Measurements from ENCODE around the gene FHOD1. TPM values are rescaled to one million over a fixed set of nuclear protein-coding genes. Genes with fewer than 3 reads are reported as not detected.
A peak's percentile ranks its signal among the peaks of the same experiment; 100 is the strongest.

The FHOD1 gene
- total and polyA plus RNA-seq, 9 of the 15 experiments (the other 6 are each of a cell fraction or from before 2014, with no cell fraction given), result 18.7 to 126 (median 32.3) TPM

GRCh38 chr16:67246081-67246755, 1.1 kb downstream of the FHOD1 start (continued):
- TF ChIP-seq, protein P1, sequence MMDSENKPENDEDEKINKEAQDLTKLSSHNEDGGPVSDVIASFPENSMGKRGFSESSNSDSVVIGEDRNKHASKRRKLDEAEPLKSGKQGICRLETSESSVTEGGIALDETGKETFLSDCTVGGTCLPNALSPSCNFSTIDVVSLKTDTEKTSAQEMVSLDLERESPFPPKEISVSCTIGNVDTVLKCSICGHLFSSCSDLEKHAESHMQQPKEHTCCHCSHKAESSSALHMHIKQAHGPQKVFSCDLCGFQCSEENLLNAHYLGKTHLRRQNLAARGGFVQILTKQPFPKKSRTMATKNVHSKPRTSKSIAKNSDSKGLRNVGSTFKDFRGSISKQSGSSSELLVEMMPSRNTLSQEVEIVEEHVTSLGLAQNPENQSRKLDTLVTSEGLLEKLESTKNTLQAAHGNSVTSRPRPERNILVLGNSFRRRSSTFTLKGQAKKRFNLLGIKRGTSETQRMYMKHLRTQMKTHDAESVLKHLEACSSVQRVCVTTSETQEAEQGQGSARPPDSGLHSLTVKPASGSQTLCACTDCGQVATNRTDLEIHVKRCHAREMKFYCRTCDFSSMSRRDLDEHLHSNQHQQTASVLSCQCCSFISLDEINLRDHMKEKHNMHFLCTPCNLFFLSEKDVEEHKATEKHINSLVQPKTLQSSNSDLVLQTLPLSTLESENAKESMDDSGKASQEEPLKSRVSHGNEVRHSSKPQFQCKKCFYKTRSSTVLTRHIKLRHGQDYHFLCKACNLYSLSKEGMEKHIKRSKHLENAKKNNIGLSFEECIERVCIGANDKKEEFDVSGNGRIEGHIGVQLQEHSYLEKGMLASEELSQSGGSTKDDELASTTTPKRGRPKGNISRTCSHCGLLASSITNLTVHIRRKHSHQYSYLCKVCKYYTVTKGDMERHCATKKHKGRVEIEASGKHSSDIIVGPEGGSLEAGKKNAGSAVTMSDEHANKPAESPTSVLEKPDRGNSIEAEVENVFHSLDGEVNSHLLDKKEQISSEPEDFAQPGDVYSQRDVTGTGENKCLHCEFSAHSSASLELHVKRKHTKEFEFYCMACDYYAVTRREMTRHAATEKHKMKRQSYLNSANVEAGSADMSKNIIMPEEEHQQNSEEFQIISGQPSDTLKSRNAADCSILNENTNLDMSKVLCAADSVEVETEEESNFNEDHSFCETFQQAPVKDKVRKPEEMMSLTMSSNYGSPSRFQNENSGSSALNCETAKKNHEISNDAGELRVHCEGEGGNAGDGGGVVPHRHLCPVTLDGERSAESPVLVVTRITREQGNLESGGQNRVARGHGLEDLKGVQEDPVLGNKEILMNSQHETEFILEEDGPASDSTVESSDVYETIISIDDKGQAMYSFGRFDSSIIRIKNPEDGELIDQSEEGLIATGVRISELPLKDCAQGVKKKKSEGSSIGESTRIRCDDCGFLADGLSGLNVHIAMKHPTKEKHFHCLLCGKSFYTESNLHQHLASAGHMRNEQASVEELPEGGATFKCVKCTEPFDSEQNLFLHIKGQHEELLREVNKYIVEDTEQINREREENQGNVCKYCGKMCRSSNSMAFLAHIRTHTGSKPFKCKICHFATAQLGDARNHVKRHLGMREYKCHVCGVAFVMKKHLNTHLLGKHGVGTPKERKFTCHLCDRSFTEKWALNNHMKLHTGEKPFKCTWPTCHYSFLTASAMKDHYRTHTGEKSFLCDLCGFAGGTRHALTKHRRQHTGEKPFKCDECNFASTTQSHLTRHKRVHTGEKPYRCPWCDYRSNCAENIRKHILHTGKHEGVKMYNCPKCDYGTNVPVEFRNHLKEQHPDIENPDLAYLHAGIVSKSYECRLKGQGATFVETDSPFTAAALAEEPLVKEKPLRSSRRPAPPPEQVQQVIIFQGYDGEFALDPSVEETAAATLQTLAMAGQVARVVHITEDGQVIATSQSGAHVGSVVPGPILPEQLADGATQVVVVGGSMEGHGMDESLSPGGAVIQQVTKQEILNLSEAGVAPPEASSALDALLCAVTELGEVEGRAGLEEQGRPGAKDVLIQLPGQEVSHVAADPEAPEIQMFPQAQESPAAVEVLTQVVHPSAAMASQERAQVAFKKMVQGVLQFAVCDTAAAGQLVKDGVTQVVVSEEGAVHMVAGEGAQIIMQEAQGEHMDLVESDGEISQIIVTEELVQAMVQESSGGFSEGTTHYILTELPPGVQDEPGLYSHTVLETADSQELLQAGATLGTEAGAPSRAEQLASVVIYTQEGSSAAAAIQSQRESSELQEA (IDR thresholded peaks at IDR 0.05; ENCODE audit: low read depth), result no peak
- TF ChIP-seq BRD4 (IDR thresholded peaks at IDR 0.05) (no peak; the same call in 1 of the 2 replicates), FOXJ2 (tag; IDR thresholded peaks at IDR 0.05) (no peak), FOXA1 (IDR thresholded peaks at IDR 0.05; ENCODE audit: borderline replicate concordance) (no peak), CBX1 (IDR thresholded peaks at IDR 0.05; ENCODE audit: low read depth) (peak; percentile 72), ZNF134 (CRISPR knock-in tag; conservative IDR thresholded peaks at IDR 0.05) (no peak), ZBTB8A (IDR thresholded peaks at IDR 0.05; ENCODE audit: partially characterized antibody) (no peak), ZKSCAN3 (CRISPR knock-in tag; IDR thresholded peaks at IDR 0.05) (no peak), WHSC1 (IDR thresholded peaks at IDR 0.05; ENCODE audit: low read length) (no peak), GATAD2A (IDR thresholded peaks at IDR 0.05) (peak; percentile 78), RBM25 (IDR thresholded peaks at IDR 0.05; ENCODE audit: low read depth, low read length, severe bottlenecking) (no peak)
- TF ChIP-seq, protein P2, sequence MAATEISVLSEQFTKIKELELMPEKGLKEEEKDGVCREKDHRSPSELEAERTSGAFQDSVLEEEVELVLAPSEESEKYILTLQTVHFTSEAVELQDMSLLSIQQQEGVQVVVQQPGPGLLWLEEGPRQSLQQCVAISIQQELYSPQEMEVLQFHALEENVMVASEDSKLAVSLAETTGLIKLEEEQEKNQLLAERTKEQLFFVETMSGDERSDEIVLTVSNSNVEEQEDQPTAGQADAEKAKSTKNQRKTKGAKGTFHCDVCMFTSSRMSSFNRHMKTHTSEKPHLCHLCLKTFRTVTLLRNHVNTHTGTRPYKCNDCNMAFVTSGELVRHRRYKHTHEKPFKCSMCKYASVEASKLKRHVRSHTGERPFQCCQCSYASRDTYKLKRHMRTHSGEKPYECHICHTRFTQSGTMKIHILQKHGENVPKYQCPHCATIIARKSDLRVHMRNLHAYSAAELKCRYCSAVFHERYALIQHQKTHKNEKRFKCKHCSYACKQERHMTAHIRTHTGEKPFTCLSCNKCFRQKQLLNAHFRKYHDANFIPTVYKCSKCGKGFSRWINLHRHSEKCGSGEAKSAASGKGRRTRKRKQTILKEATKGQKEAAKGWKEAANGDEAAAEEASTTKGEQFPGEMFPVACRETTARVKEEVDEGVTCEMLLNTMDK (IDR thresholded peaks at IDR 0.05; ENCODE audit: borderline replicate concordance, insufficient read depth, low read depth, low read length, poor library complexity, severe bottlenecking), result peak; percentile 81
- TF ChIP-seq, protein P3, sequence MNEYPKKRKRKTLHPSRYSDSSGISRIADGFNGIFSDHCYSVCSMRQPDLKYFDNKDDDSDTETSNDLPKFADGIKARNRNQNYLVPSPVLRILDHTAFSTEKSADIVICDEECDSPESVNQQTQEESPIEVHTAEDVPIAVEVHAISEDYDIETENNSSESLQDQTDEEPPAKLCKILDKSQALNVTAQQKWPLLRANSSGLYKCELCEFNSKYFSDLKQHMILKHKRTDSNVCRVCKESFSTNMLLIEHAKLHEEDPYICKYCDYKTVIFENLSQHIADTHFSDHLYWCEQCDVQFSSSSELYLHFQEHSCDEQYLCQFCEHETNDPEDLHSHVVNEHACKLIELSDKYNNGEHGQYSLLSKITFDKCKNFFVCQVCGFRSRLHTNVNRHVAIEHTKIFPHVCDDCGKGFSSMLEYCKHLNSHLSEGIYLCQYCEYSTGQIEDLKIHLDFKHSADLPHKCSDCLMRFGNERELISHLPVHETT (CRISPR knock-in tag; conservative IDR thresholded peaks at IDR 0.05 in 1 of 2, IDR thresholded peaks at IDR 0.05 in 1 of 2), result no peak

All from K562 (cell line).